PFSK-1 (cell line): ENCODE results near the gene MRTFA.

ENCODE experiments used
- FOXP2 ChIP-seq: optimal IDR thresholded peaks from 2 replicates; pipeline ENCODE3; 2011; ENCODE audit warnings: borderline replicate concordance, control low read depth, inconsistent platforms; ENCODE audit not compliant: insufficient read depth; ENCODE audit errors: extremely low read length, extremely low read depth
- POLR2AphosphoS5 ChIP-seq: IDR thresholded peaks from 2 replicates; pipeline ENCODE4 v1.6.1; 2012; ENCODE audit warnings: low read depth, mild to moderate bottlenecking, control low read depth, low read length, moderate library complexity
- SIN3A ChIP-seq: IDR thresholded peaks from 2 replicates; pipeline ENCODE4 v1.6.1; 2012; ENCODE audit warnings: mild to moderate bottlenecking, low read length, moderate library complexity, borderline replicate concordance; ENCODE audit not compliant: insufficient read depth
- TAF1 ChIP-seq: IDR thresholded peaks from 2 replicates; pipeline ENCODE4 v1.6.1; 2012; ENCODE audit warnings: low read length, control low read depth, borderline replicate concordance; ENCODE audit not compliant: insufficient read depth
- TF ChIP-seq, protein P1 (sequence below), 2 experiments: IDR thresholded peaks; 2 replicates each; pipeline versions ENCODE4 v1.6.1 to v1.8.0; 2011 to 2012; ENCODE audit warnings: low read depth in 2 of 2, low read length in 2 of 2, control low read depth in 1 of 2, inconsistent platforms in 1 of 2, mild to moderate bottlenecking in 1 of 2, moderate library complexity in 1 of 2; ENCODE audit not compliant: insufficient read depth in 1 of 2

The MRTFA gene

DNA sequence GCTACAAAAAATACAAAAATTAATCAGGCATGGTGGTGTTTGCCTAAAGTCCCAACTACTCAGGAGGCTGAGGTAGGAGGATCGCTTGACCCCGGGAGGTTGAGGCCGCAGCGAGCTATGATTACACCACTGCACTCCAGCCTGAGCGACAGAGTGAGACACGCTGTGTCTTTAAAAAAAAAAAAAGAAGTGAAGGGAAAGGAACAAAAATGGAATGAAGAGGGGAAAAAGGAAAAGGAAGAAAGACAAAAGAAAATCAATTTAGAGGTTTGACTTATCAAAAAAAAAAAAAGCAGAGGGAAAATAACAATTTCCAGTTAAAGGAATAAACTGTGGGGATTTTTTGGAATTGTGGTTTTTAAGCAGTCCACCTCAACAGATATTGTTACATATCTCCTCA, 36.8 kb downstream of the MRTFA start:
- TF ChIP-seq POLR2AphosphoS5 (no peak), SIN3A (no peak), FOXP2 (no peak), TAF1 (no peak)
- TF ChIP-seq, protein P1, sequence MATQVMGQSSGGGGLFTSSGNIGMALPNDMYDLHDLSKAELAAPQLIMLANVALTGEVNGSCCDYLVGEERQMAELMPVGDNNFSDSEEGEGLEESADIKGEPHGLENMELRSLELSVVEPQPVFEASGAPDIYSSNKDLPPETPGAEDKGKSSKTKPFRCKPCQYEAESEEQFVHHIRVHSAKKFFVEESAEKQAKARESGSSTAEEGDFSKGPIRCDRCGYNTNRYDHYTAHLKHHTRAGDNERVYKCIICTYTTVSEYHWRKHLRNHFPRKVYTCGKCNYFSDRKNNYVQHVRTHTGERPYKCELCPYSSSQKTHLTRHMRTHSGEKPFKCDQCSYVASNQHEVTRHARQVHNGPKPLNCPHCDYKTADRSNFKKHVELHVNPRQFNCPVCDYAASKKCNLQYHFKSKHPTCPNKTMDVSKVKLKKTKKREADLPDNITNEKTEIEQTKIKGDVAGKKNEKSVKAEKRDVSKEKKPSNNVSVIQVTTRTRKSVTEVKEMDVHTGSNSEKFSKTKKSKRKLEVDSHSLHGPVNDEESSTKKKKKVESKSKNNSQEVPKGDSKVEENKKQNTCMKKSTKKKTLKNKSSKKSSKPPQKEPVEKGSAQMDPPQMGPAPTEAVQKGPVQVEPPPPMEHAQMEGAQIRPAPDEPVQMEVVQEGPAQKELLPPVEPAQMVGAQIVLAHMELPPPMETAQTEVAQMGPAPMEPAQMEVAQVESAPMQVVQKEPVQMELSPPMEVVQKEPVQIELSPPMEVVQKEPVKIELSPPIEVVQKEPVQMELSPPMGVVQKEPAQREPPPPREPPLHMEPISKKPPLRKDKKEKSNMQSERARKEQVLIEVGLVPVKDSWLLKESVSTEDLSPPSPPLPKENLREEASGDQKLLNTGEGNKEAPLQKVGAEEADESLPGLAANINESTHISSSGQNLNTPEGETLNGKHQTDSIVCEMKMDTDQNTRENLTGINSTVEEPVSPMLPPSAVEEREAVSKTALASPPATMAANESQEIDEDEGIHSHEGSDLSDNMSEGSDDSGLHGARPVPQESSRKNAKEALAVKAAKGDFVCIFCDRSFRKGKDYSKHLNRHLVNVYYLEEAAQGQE (IDR thresholded peaks at IDR 0.05; ENCODE audit: insufficient read depth in 1 of 2, low read depth in 2 of 2, low read length in 2 of 2): no peak

DNA sequence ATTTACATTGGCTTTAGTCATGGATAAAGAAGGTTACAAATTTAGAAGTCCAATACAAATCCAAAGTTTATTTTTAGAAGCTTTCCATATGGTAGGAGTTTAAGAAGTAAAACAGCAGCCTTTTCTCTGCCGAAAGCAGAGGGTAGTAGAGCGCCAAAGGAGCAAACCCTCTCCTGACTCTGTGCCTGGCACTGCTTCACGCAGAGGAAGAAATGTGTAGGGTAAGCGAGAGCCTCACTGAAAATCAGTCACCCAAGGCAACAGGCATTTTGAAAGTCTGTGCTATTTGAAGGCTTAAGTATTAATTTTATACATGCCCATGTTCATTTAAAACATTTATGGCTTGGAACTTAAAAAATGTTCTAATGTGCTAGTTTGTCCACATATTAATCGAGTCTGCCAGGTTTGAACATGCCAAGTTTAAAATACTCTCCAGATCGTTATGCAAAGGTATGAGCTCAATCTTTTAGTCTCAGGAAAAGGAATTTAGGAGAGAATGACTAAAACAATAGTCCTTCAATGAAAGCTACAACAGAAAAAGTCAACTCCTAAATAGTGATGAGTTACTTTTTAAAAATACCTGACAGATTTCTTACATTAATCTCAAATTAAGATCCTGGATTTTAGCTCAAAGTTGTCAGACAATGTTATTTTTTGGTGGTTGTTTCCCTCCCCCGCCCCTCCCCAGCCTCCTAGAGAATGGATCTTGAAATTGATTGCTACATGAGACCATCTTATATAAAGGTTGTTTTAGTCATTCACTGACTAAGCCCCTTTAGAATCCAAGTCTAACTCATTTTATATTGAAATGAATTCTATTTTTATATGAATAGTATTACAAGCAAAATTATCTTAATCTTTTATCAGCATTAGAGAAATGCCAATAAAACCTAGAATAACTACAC, 38.7 kb downstream of the MRTFA start:
- TF ChIP-seq POLR2AphosphoS5 (no peak), SIN3A (no peak), FOXP2 (no peak), TAF1 (no peak)
- TF ChIP-seq, protein P1 (IDR thresholded peaks at IDR 0.05; ENCODE audit: insufficient read depth in 1 of 2, low read depth in 2 of 2, low read length in 2 of 2): no peak

DNA sequence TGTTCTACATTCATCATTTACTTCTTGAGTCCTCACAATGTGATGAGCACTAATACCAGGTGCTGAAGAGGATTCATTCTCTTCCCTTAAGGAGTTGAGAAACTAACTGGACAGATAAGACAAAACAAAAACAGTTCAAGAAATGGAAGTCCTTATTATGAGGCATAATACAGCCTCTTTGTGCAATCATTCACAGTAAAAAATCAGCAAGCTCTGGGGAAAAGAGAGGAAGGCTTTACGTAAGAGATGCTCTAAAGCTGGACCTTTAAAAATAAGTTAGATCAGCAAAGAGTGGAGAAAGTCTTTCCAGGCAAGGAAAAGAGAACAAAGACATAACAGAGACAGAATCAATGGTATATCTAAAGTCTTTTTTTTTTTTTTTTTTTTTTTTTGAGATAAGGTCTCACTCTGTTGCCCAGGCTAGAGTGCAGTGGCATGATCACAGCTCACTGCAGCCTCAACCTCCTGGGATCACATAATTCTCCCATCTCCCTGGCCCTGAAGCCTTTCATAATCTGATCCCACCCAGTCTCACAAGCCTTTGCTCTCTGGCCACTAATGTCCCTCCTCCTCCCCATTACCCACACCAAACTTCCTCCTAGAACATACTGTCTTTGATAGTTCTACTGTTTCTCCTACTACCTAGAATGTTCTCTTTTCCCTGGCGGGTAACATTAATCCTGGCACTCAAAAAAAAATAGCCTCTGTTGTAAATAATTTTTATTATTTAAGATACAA, 40.9 kb downstream of the MRTFA start:
- no peak for TF ChIP-seq TAF1
- no peak for TF ChIP-seq FOXP2

DNA sequence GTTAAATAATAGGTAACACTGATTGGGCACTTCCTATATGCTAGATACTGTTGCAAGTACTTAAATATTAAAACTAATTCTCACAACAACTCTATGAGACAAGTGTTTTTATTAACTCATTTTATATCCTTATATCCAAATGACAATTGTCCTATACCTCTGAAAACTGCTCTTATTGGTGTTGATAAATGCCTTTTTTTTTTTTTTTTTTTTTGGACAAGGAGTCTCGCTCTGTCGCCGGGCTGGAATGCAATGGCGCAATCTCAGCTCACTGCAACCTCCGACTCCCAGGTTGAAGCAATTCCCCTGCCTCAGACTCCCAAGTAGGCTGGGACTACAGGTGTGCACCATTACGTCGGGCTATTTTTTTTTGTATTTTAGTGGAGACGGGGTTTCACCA, 41.6 kb downstream of the MRTFA start:
- TF ChIP-seq, protein P1 (IDR thresholded peaks at IDR 0.05; ENCODE audit: insufficient read depth in 1 of 2, low read depth in 2 of 2, low read length in 2 of 2): no peak
- TF ChIP-seq POLR2AphosphoS5: no peak
- no peak for TF ChIP-seq TAF1
- no peak for TF ChIP-seq FOXP2
- no peak for TF ChIP-seq SIN3A

DNA sequence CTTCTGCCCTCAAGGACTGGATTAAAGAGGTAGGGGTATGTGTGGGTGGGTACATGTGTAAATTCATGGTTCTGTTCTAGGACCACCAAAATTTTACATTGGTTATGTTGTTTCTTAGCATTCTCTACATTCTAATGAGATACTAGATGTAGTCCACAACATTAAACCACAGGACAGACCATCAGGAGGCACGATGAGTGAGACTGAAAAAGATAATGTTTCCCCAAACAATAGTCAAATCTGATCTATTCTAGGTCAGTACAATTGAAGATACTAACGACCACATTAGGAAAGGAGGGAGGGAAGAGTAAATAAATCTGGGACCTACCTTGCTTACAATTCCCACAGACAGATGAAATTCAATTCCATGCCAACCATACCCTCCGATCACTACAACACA, 42.2 kb downstream of the MRTFA start:
- TF ChIP-seq POLR2AphosphoS5 (no peak), TAF1 (no peak), SIN3A (no peak), FOXP2 (no peak)
- TF ChIP-seq, protein P1 (IDR thresholded peaks at IDR 0.05; ENCODE audit: insufficient read depth in 1 of 2, low read depth in 2 of 2, low read length in 2 of 2): no peak
